ENCODE measurements around the gene SYNGR2.

Gene SYNGR2, protein sequence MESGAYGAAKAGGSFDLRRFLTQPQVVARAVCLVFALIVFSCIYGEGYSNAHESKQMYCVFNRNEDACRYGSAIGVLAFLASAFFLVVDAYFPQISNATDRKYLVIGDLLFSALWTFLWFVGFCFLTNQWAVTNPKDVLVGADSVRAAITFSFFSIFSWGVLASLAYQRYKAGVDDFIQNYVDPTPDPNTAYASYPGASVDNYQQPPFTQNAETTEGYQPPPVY

DNA sequence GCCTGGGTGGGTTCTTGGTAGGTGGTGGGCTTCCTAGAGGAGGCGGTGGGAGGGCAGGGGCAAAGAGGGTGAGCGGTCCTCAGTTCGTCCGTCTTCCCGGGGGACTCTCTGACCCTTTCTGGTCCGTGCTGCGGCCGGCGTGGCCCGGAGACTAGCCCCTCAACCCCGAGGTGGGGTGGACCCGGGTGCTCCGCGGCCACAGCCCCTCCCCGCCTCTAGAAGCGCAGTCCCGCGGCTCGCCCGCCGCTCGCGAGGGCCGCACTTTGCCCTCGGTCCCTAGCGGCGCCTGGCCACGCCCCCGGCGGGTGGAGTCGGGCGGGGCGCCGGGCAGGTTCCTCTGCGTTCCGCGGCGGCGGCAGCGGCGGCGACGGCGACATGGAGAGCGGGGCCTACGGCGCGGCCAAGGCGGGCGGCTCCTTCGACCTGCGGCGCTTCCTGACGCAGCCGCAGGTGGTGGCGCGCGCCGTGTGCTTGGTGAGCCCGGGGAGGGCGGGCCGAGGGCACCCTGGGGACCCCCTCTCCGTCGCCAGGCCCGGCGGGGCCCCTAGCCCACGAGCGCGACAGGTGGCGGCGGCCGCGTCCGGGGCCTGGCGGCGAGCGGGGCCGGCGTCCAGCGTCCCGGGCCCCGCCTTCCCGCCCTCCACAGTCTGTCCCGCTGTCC, at the start of gene SYNGR2:
SYNGR2 (plus strand) TSS at position 340 of the 661 bp plus-strand sequence; CDS start at position 376, 36 bp downstream.
- peak; percentile 71 for ATAC-seq
- TF ChIP-seq SNAI2 (CRISPR knock-in tag; IDR thresholded peaks at IDR 0.05) (peak; percentile 63; the same call in 1 of the 2 replicates), TCF4 (CRISPR knock-in tag; IDR thresholded peaks at IDR 0.05; ENCODE audit: borderline replicate concordance) (no peak), ZNF8 (CRISPR knock-in tag; IDR thresholded peaks at IDR 0.05) (no peak), ARNTL (CRISPR knock-in tag; IDR thresholded peaks at IDR 0.05; ENCODE audit: borderline replicate concordance, low read depth) (no peak)
- TF ChIP-seq, protein P1, sequence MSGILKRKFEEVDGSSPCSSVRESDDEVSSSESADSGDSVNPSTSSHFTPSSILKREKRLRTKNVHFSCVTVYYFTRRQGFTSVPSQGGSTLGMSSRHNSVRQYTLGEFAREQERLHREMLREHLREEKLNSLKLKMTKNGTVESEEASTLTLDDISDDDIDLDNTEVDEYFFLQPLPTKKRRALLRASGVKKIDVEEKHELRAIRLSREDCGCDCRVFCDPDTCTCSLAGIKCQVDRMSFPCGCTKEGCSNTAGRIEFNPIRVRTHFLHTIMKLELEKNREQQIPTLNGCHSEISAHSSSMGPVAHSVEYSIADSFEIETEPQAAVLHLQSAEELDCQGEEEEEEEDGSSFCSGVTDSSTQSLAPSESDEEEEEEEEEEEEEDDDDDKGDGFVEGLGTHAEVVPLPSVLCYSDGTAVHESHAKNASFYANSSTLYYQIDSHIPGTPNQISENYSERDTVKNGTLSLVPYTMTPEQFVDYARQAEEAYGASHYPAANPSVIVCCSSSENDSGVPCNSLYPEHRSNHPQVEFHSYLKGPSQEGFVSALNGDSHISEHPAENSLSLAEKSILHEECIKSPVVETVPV (CRISPR knock-in tag; IDR thresholded peaks at IDR 0.05): no peak
- TF ChIP-seq, protein P2, sequence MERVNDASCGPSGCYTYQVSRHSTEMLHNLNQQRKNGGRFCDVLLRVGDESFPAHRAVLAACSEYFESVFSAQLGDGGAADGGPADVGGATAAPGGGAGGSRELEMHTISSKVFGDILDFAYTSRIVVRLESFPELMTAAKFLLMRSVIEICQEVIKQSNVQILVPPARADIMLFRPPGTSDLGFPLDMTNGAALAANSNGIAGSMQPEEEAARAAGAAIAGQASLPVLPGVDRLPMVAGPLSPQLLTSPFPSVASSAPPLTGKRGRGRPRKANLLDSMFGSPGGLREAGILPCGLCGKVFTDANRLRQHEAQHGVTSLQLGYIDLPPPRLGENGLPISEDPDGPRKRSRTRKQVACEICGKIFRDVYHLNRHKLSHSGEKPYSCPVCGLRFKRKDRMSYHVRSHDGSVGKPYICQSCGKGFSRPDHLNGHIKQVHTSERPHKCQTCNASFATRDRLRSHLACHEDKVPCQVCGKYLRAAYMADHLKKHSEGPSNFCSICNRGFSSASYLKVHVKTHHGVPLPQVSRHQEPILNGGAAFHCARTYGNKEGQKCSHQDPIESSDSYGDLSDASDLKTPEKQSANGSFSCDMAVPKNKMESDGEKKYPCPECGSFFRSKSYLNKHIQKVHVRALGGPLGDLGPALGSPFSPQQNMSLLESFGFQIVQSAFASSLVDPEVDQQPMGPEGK (CRISPR knock-in tag; IDR thresholded peaks at IDR 0.05; ENCODE audit: borderline replicate concordance): peak; percentile 22; the same call in 1 of the 2 replicates

DNA sequence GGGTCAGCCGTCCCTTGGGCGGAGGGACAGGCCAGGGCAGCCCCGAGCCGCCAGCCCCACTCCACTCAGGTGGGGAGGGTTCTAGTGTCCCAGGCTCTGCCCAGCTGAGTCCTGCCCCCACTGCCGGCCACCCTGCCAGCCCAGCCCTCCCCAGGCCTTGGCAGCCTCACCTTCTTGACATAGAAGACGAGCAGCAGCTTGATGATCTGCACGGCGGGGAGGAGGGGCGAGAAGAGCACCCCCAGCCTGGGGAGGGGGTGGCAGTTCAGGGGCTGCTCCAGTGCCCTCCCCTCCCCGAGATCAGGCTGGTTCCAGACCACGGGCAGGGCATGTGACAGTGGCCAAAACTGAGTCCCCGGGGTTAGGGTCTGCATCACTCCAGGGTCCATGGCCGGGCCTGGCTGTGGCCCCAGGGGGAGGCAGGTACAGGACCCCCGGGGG, 49.6 kb upstream of the SYNGR2 start:
- TF ChIP-seq ESRRG (CRISPR knock-in tag; IDR thresholded peaks at IDR 0.05): no peak
- no peak for TF ChIP-seq TOX (CRISPR knock-in tag; IDR thresholded peaks at IDR 0.05; ENCODE audit: borderline replicate concordance)
- no peak for TF ChIP-seq ZFP30 (CRISPR knock-in tag; IDR thresholded peaks at IDR 0.05)
- TF ChIP-seq SNAI2 (CRISPR knock-in tag; IDR thresholded peaks at IDR 0.05): no peak
- TF ChIP-seq ISL1 (CRISPR knock-in tag; IDR thresholded peaks at IDR 0.05): no peak
- TF ChIP-seq GLIS3 (CRISPR knock-in tag; IDR thresholded peaks at IDR 0.05): no peak
- TF ChIP-seq RARB (CRISPR knock-in tag; IDR thresholded peaks at IDR 0.05): no peak
- TF ChIP-seq PPARA (CRISPR knock-in tag; IDR thresholded peaks at IDR 0.05; ENCODE audit: borderline replicate concordance): no peak
- ATAC-seq: no peak

DNA sequence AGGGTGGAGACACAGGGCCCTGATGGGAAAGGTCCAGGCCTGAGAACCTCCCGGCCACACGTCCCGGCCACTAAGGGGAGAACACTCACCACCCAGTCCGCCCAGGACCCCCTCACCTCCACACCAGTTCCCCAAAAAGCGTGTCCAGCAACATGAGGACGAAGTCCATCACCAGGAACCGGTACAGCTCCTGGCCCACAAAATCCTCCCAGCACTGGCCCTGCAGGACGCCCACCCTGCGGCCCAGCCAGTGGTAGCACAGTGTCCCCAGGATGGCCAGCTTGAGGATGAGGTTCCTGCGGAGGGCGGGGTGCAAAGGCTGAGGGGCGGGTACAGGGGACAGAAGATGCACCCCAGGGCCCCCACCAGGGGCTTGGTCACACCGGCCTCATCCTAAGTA, 47.8 kb upstream of the SYNGR2 start:
- TF ChIP-seq ZFP3 (CRISPR knock-in tag; IDR thresholded peaks at IDR 0.05): no peak
- TF ChIP-seq ZC3H10 (CRISPR knock-in tag; IDR thresholded peaks at IDR 0.05): no peak
- no peak for TF ChIP-seq ISL1 (CRISPR knock-in tag; IDR thresholded peaks at IDR 0.05)
- TF ChIP-seq, protein P3, sequence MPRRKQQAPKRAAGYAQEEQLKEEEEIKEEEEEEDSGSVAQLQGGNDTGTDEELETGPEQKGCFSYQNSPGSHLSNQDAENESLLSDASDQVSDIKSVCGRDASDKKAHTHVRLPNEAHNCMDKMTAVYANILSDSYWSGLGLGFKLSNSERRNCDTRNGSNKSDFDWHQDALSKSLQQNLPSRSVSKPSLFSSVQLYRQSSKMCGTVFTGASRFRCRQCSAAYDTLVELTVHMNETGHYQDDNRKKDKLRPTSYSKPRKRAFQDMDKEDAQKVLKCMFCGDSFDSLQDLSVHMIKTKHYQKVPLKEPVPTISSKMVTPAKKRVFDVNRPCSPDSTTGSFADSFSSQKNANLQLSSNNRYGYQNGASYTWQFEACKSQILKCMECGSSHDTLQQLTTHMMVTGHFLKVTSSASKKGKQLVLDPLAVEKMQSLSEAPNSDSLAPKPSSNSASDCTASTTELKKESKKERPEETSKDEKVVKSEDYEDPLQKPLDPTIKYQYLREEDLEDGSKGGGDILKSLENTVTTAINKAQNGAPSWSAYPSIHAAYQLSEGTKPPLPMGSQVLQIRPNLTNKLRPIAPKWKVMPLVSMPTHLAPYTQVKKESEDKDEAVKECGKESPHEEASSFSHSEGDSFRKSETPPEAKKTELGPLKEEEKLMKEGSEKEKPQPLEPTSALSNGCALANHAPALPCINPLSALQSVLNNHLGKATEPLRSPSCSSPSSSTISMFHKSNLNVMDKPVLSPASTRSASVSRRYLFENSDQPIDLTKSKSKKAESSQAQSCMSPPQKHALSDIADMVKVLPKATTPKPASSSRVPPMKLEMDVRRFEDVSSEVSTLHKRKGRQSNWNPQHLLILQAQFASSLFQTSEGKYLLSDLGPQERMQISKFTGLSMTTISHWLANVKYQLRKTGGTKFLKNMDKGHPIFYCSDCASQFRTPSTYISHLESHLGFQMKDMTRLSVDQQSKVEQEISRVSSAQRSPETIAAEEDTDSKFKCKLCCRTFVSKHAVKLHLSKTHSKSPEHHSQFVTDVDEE (CRISPR knock-in tag; IDR thresholded peaks at IDR 0.05): no peak
- TF ChIP-seq CSDC2 (CRISPR knock-in tag; IDR thresholded peaks at IDR 0.05): no peak
- no peak for TF ChIP-seq TCF4 (CRISPR knock-in tag; IDR thresholded peaks at IDR 0.05; ENCODE audit: borderline replicate concordance)
- TF ChIP-seq, protein P4, sequence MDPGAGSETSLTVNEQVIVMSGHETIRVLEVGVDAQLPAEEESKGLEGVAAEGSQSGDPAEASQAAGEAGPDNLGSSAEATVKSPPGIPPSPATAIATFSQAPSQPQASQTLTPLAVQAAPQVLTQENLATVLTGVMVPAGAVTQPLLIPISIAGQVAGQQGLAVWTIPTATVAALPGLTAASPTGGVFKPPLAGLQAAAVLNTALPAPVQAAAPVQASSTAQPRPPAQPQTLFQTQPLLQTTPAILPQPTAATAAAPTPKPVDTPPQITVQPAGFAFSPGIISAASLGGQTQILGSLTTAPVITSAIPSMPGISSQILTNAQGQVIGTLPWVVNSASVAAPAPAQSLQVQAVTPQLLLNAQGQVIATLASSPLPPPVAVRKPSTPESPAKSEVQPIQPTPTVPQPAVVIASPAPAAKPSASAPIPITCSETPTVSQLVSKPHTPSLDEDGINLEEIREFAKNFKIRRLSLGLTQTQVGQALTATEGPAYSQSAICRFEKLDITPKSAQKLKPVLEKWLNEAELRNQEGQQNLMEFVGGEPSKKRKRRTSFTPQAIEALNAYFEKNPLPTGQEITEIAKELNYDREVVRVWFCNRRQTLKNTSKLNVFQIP (CRISPR knock-in tag; IDR thresholded peaks at IDR 0.05; ENCODE audit: borderline replicate concordance, low read depth): no peak
- no peak for TF ChIP-seq SNAI2 (CRISPR knock-in tag; IDR thresholded peaks at IDR 0.05)
- TF ChIP-seq OSR1 (CRISPR knock-in tag; IDR thresholded peaks at IDR 0.05): no peak
- TF ChIP-seq, protein P5, sequence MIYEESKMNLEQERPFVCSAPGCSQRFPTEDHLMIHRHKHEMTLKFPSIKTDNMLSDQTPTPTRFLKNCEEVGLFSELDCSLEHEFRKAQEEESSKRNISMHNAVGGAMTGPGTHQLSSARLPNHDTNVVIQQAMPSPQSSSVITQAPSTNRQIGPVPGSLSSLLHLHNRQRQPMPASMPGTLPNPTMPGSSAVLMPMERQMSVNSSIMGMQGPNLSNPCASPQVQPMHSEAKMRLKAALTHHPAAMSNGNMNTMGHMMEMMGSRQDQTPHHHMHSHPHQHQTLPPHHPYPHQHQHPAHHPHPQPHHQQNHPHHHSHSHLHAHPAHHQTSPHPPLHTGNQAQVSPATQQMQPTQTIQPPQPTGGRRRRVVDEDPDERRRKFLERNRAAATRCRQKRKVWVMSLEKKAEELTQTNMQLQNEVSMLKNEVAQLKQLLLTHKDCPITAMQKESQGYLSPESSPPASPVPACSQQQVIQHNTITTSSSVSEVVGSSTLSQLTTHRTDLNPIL (CRISPR knock-in tag; IDR thresholded peaks at IDR 0.05; ENCODE audit: low read depth): no peak
- TF ChIP-seq BACH2 (CRISPR knock-in tag; IDR thresholded peaks at IDR 0.05; ENCODE audit: borderline replicate concordance): no peak
- no peak for TF ChIP-seq TOX (CRISPR knock-in tag; IDR thresholded peaks at IDR 0.05; ENCODE audit: borderline replicate concordance)
- TF ChIP-seq PPARA (CRISPR knock-in tag; IDR thresholded peaks at IDR 0.05; ENCODE audit: borderline replicate concordance): no peak
- no peak for TF ChIP-seq ARNTL (CRISPR knock-in tag; IDR thresholded peaks at IDR 0.05; ENCODE audit: borderline replicate concordance, low read depth)
- TF ChIP-seq ZNF70 (CRISPR knock-in tag; IDR thresholded peaks at IDR 0.05): no peak
- no peak for ATAC-seq
